ENCODE results near the gene SPOCK1.

GRCh38 chr5:137155261-137156000 lies 343.7 kb downstream of the SPOCK1 start:
- TF ChIP-seq CTCF (conservative IDR thresholded peaks at IDR 0.05; ENCODE audit: low read depth in 2 of 2) (no peak), CREB1 (CRISPR knock-in tag; IDR thresholded peaks at IDR 0.05; ENCODE audit: low read depth) (no peak), EZH2 (IDR thresholded peaks at IDR 0.05; ENCODE audit: low read depth, unreplicated experiment) (no peak), STAT1 (IDR thresholded peaks at IDR 0.05; ENCODE audit: unreplicated experiment) (no peak), ZNF114 (CRISPR knock-in tag; IDR thresholded peaks at IDR 0.05) (no peak), EZH2phosphoT487 (IDR thresholded peaks at IDR 0.05; ENCODE audit: unreplicated experiment) (no peak), ZNF331 (CRISPR knock-in tag; IDR thresholded peaks at IDR 0.05; ENCODE audit: low read depth) (no peak), JUNB (IDR thresholded peaks at IDR 0.05; ENCODE audit: unreplicated experiment) (no peak), POLR2AphosphoS5 (IDR thresholded peaks at IDR 0.05; ENCODE audit: low read depth) (no peak)
- TF ChIP-seq, protein P1, sequence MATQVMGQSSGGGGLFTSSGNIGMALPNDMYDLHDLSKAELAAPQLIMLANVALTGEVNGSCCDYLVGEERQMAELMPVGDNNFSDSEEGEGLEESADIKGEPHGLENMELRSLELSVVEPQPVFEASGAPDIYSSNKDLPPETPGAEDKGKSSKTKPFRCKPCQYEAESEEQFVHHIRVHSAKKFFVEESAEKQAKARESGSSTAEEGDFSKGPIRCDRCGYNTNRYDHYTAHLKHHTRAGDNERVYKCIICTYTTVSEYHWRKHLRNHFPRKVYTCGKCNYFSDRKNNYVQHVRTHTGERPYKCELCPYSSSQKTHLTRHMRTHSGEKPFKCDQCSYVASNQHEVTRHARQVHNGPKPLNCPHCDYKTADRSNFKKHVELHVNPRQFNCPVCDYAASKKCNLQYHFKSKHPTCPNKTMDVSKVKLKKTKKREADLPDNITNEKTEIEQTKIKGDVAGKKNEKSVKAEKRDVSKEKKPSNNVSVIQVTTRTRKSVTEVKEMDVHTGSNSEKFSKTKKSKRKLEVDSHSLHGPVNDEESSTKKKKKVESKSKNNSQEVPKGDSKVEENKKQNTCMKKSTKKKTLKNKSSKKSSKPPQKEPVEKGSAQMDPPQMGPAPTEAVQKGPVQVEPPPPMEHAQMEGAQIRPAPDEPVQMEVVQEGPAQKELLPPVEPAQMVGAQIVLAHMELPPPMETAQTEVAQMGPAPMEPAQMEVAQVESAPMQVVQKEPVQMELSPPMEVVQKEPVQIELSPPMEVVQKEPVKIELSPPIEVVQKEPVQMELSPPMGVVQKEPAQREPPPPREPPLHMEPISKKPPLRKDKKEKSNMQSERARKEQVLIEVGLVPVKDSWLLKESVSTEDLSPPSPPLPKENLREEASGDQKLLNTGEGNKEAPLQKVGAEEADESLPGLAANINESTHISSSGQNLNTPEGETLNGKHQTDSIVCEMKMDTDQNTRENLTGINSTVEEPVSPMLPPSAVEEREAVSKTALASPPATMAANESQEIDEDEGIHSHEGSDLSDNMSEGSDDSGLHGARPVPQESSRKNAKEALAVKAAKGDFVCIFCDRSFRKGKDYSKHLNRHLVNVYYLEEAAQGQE (IDR thresholded peaks at IDR 0.05; ENCODE audit: unreplicated experiment): no peak
- TF ChIP-seq, protein P2, sequence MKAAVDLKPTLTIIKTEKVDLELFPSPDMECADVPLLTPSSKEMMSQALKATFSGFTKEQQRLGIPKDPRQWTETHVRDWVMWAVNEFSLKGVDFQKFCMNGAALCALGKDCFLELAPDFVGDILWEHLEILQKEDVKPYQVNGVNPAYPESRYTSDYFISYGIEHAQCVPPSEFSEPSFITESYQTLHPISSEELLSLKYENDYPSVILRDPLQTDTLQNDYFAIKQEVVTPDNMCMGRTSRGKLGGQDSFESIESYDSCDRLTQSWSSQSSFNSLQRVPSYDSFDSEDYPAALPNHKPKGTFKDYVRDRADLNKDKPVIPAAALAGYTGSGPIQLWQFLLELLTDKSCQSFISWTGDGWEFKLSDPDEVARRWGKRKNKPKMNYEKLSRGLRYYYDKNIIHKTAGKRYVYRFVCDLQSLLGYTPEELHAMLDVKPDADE (IDR thresholded peaks at IDR 0.05): no peak

Measured in GM23338 (cell line).